ENCODE measurements around the gene IRAK1.

Gene IRAK1

GRCh38 chrX:153993978-153994377 is 25.7 kb downstream of the IRAK1 start:
- no peak for ATAC-seq

- ATAC-seq, result no peak
Observed at GRCh38 chrX:153993079-153993478, 26.6 kb downstream of the IRAK1 start.

GRCh38 chrX:153992180-153992579 is 27.5 kb downstream of the IRAK1 start:
- no peak for ATAC-seq

GRCh38 chrX:153991013-153991580 is 28.6 kb downstream of the IRAK1 start:
- ATAC-seq, result no peak

- ATAC-seq, result no peak
Observed at GRCh38 chrX:153989973-153990655, 29.6 kb downstream of the IRAK1 start.

GRCh38 chrX:153988493-153988892 is 31.2 kb downstream of the IRAK1 start:
- ATAC-seq, result no peak

GRCh38 chrX:153984351-153985178 is 35.1 kb downstream of the IRAK1 start:
- ATAC-seq, result peak; percentile 59 to 71

GRCh38 chrX:153983321-153983801 is 36.3 kb downstream of the IRAK1 start:
- peak in 1 of 2 donors; percentile 15 for ATAC-seq

- ATAC-seq, result no peak
Observed at GRCh38 chrX:153981771-153982533, 37.8 kb downstream of the IRAK1 start.

- no peak for ATAC-seq
Observed at GRCh38 chrX:153981231-153981630, 38.5 kb downstream of the IRAK1 start.

- peak; percentile 65 to 66 for ATAC-seq
Observed at GRCh38 chrX:153980394-153980793, 39.3 kb downstream of the IRAK1 start.

GRCh38 chrX:153974726-153975286 is 44.9 kb downstream of the IRAK1 start:
- ATAC-seq, result no peak

- no peak for ATAC-seq
Observed at GRCh38 chrX:153974003-153974725, 45.5 kb downstream of the IRAK1 start.

GRCh38 chrX:153973127-153974002 is 46.3 kb downstream of the IRAK1 start:
- ATAC-seq, result no peak

- peak; percentile 53 to 59 for ATAC-seq
Observed at GRCh38 chrX:153972368-153973126, 47.2 kb downstream of the IRAK1 start, which contains the start of gene TMEM187. Gene TMEM187 (plus strand): TSS chrX:153972754. CDS start chrX:153982063, 9,309 bp downstream.

- ATAC-seq, result peak; percentile 35 to 45
Observed at GRCh38 chrX:153971450-153972367, 48.0 kb downstream of the IRAK1 start, which contains the start of gene HCFC1. Gene HCFC1 (minus strand): TSS chrX:153971818. CDS start chrX:153970840, 978 bp downstream.

- peak; percentile 49 to 51 for ATAC-seq
Observed at GRCh38 chrX:153971124-153971449, 48.6 kb downstream of the IRAK1 start.

- no peak for ATAC-seq
Observed at GRCh38 chrX:153970357-153971123, 49.2 kb downstream of the IRAK1 start.

Measured in activated CD4-positive, CD25-positive, alpha-beta regulatory T cell treated with anti-CD3 and anti-CD28 coated beads, Interleukin-2, amount 50 U/mL, for 24 hours (primary cell).